ENCODE data around the gene LAMA5. TPM values are rescaled to one million over a fixed set of nuclear protein-coding genes. Genes with fewer than 3 reads are reported as not detected.

The LAMA5 gene
- total RNA-seq, 1 experiment from 2014 or later = 4.5 TPM

GRCh38 chr20:62287759-62288534, 79.2 kb downstream of the LAMA5 start:
- no peak for DNase-seq (ENCODE audit: low spot score)

GRCh38 chr20:62287129-62287528, 80.0 kb downstream of the LAMA5 start:
- DNase-seq (ENCODE audit: low spot score) = no peak

GRCh38 chr20:62286493-62287064, 80.5 kb downstream of the LAMA5 start:
- no peak for DNase-seq (ENCODE audit: low spot score)

GRCh38 chr20:62285722-62286121, 81.4 kb downstream of the LAMA5 start:
- no peak for DNase-seq (ENCODE audit: low spot score)

- DNase-seq (ENCODE audit: low spot score) = no peak
Measured at GRCh38 chr20:62285151-62285550, 82.0 kb downstream of the LAMA5 start.

- no peak for DNase-seq (ENCODE audit: low spot score)
Measured at GRCh38 chr20:62284448-62284847, 82.7 kb downstream of the LAMA5 start.

GRCh38 chr20:62282877-62283503, 84.1 kb downstream of the LAMA5 start:
- no peak for DNase-seq (ENCODE audit: low spot score)

- DNase-seq (ENCODE audit: low spot score) = no peak
Measured at GRCh38 chr20:62282103-62282502, 85.0 kb downstream of the LAMA5 start.

- DNase-seq (ENCODE audit: low spot score) = no peak
Measured at GRCh38 chr20:62281161-62281933, 85.8 kb downstream of the LAMA5 start.

- DNase-seq (ENCODE audit: low spot score) = no peak
Measured at GRCh38 chr20:62280303-62280702, 86.8 kb downstream of the LAMA5 start.

GRCh38 chr20:62277253-62277652, 89.9 kb downstream of the LAMA5 start:
- DNase-seq (ENCODE audit: low spot score) = no peak

- no peak for DNase-seq (ENCODE audit: low spot score)
Measured at GRCh38 chr20:62276439-62276838, 90.7 kb downstream of the LAMA5 start.

GRCh38 chr20:62275219-62275618, 91.9 kb downstream of the LAMA5 start:
- no peak for DNase-seq (ENCODE audit: low spot score)

GRCh38 chr20:62274332-62274950, 92.7 kb downstream of the LAMA5 start:
- DNase-seq (ENCODE audit: low spot score) = no peak

GRCh38 chr20:62273416-62273815, 93.7 kb downstream of the LAMA5 start:
- no peak for DNase-seq (ENCODE audit: low spot score)

- no peak for DNase-seq (ENCODE audit: low spot score)
Measured at GRCh38 chr20:62272200-62272599, 94.9 kb downstream of the LAMA5 start.

GRCh38 chr20:62269871-62270270, 97.2 kb downstream of the LAMA5 start:
- DNase-seq (ENCODE audit: low spot score) = no peak

GRCh38 chr20:62269378-62269777, 97.7 kb downstream of the LAMA5 start:
- no peak for DNase-seq (ENCODE audit: low spot score)

GRCh38 chr20:62268228-62268900, 98.7 kb downstream of the LAMA5 start:
- DNase-seq (ENCODE audit: low spot score) = no peak

- DNase-seq (ENCODE audit: low spot score) = no peak
Measured at GRCh38 chr20:62267543-62267942, 99.6 kb downstream of the LAMA5 start.

- no peak for DNase-seq (ENCODE audit: low spot score)
Measured at GRCh38 chr20:62266851-62267250, 100.3 kb downstream of the LAMA5 start.

All from H4 (cell line).